Metanephros (tissue), 1 donor: ENCODE data around the gene F12. TPM values are rescaled to one million over a fixed set of nuclear protein-coding genes. Genes with fewer than 3 reads are reported as not detected.

Experiments
- total RNA-seq: library from RNA; depleted of rRNA; stranded (reverse); fragments of >200 nt; gene quantifications from one replicate; pipeline ENCODE4 v1.2.3, GENCODE V29; 2014

The F12 gene
- 0.29 TPM for total RNA-seq

GRCh38 chr5:177409043-177409801, at the start of gene F12:
Gene F12 (minus strand): TSS chr5:177409564. CDS start chr5:177409527, 37 bp downstream.

GRCh38 chr5:177446200-177447065, 37.1 kb upstream of the F12 start, which contains the start of gene PRR7:
Gene PRR7 (plus strand): TSS chr5:177446814. CDS start chr5:177455068, 8,254 bp downstream.

GRCh38 chr5:177426566-177427210, 17.3 kb upstream of the F12 start, which contains the start of gene GRK6:
Gene GRK6 (plus strand): TSS chr5:177426676. CDS start chr5:177426846, 170 bp downstream.

GRCh38 chr5:177399997-177400868, 9.1 kb downstream of the F12 start, which contains the start of gene PFN3:
Gene PFN3 (minus strand): TSS chr5:177400661. CDS start chr5:177400576, 85 bp downstream.

GRCh38 chr5:177384134-177384533, 25.2 kb downstream of the F12 start, which contains the start of gene SLC34A1:
Gene SLC34A1 (plus strand): TSS chr5:177384434. CDS start chr5:177385742, 1,308 bp downstream.

GRCh38 chr5:177357459-177358351, 51.7 kb downstream of the F12 start, which contains the start of gene RGS14:
Gene RGS14 (plus strand): TSS chr5:177357924. CDS start chr5:177358025, 101 bp downstream.

Other genes starting within 250 kb of the F12 start
- gene RAB24, start 105.8 kb downstream of the F12 start, total RNA-seq, result 26.7 TPM
- gene PRELID1, start 105.8 kb downstream of the F12 start, total RNA-seq, result 56.8 TPM
- 32.5 TPM for gene MXD3, start 97.7 kb downstream of the F12 start, total RNA-seq
- 213 TPM for gene LMAN2, start 57.9 kb downstream of the F12 start, total RNA-seq
- 21.0 TPM for gene RGS14, start 51.6 kb downstream of the F12 start, total RNA-seq
- gene SLC34A1, start 25.1 kb downstream of the F12 start, total RNA-seq, result 166 TPM
- gene PFN3, start 8.9 kb downstream of the F12 start, total RNA-seq, result not detected
- gene GRK6, start 17.1 kb upstream of the F12 start, total RNA-seq, result 23.1 TPM
- 2.4 TPM for gene PRR7, start 37.2 kb upstream of the F12 start, total RNA-seq
- 113 TPM for gene DBN1, start 64.1 kb upstream of the F12 start, total RNA-seq
- 184 TPM for gene PDLIM7, start 88.0 kb upstream of the F12 start, total RNA-seq
- gene DOK3, start 100.3 kb upstream of the F12 start, total RNA-seq, result 11.3 TPM
- gene DDX41, start 107.4 kb upstream of the F12 start, total RNA-seq, result 80.6 TPM
- gene FAM193B, start 145.0 kb upstream of the F12 start, total RNA-seq, result 50.7 TPM
- 91.2 TPM for gene TMED9, start 182.6 kb upstream of the F12 start, total RNA-seq
- 34.8 TPM for gene B4GALT7, start 190.6 kb upstream of the F12 start, total RNA-seq